Loucy (cell line): ENCODE measurements around the gene SEMA6A.

Experiments used
- H2AFZ ChIP-seq: fragments of 200-600 bp; sonication (generic); 2 replicates; pipeline ENCODE4 v1.6.0; 2016; ENCODE audit warnings: antibody characterized with exemption, mild to moderate bottlenecking, low read length, moderate library complexity
- H3F3A ChIP-seq: fragments of 200-600 bp; 2 replicates; pipeline ENCODE4 v1.6.0; 2016; ENCODE audit warnings: antibody characterized with exemption, low read depth, mild to moderate bottlenecking
- H3K27me3 ChIP-seq: fragments of 200-600 bp; sonication (generic); 2 replicates; pipeline ENCODE4 v1.6.1; 2014; ENCODE audit warnings: low read length, mild to moderate bottlenecking; ENCODE audit not compliant: insufficient read depth, poor library complexity, severe bottlenecking
- H3K36me3 ChIP-seq: fragments of 200-600 bp; sonication (generic); 2 replicates; pipeline ENCODE4 v1.6.1; 2016; ENCODE audit warnings: low read length; ENCODE audit not compliant: insufficient read depth
- H3K4me1 ChIP-seq: fragments of 200-600 bp; sonication (generic); 2 replicates; pipeline ENCODE4 v1.5.1; 2014; ENCODE audit warnings: low read length, mild to moderate bottlenecking; ENCODE audit not compliant: insufficient read depth, poor library complexity, severe bottlenecking
- H3K4me2 ChIP-seq: fragments of 200-600 bp; sonication (generic); 2 replicates; pipeline ENCODE4 v1.6.0; 2014; ENCODE audit warnings: antibody characterized with exemption, low read length, low read depth, mild to moderate bottlenecking; ENCODE audit not compliant: poor library complexity, severe bottlenecking
- H3K4me3 ChIP-seq: fragments of 200-600 bp; sonication (generic); 2 replicates; pipeline ENCODE4 v1.5.1; 2014; ENCODE audit warnings: low read length, mild to moderate bottlenecking, mixed read lengths; ENCODE audit not compliant: poor library complexity, severe bottlenecking
- H3K79me2 ChIP-seq: fragments of 200-600 bp; sonication (generic); 2 replicates; pipeline ENCODE4 v1.6.1; 2014; ENCODE audit warnings: low read length; ENCODE audit not compliant: insufficient read depth
- H3K9ac ChIP-seq: fragments of 200-600 bp; sonication (generic); 2 replicates; pipeline ENCODE4 v1.6.0; 2014; ENCODE audit warnings: mild to moderate bottlenecking, low read depth, low read length, moderate library complexity; ENCODE audit not compliant: poor library complexity, severe bottlenecking
- H3K9me2 ChIP-seq: fragments of 200-600 bp; sonication (generic); replicated peaks from 2 replicates; pipeline ENCODE4 v1.6.1; 2016; ENCODE audit warnings: low read depth, low read length, mixed read lengths
- H3K9me3 ChIP-seq: fragments of 200-600 bp; sonication (generic); 2 replicates; pipeline ENCODE4 v1.6.1; 2014; ENCODE audit warnings: mild to moderate bottlenecking, antibody characterized with exemption, low read length, low read depth; ENCODE audit not compliant: insufficient read depth
- H4K20me1 ChIP-seq: fragments of 200-600 bp; sonication (generic); 2 replicates; pipeline ENCODE4 v1.6.0; 2014; ENCODE audit warnings: antibody characterized with exemption, low read length, mild to moderate bottlenecking; ENCODE audit not compliant: insufficient read depth, poor library complexity, severe bottlenecking
- EZH2phosphoT487 ChIP-seq: fragments of 200-600 bp; IDR thresholded peaks from 2 replicates; pipeline ENCODE4 v1.6.1; 2018; ENCODE audit warnings: antibody characterized with exemption, mild to moderate bottlenecking, moderate library complexity, borderline replicate concordance
- TF ChIP-seq, protein P1 (sequence below): fragments of 200-600 bp; sonication (generic); conservative IDR thresholded peaks from 2 replicates; pipeline ENCODE4 v1.5.1; 2014; ENCODE audit warnings: mild to moderate bottlenecking, antibody characterized with exemption, low read length

The SEMA6A gene

DNA sequence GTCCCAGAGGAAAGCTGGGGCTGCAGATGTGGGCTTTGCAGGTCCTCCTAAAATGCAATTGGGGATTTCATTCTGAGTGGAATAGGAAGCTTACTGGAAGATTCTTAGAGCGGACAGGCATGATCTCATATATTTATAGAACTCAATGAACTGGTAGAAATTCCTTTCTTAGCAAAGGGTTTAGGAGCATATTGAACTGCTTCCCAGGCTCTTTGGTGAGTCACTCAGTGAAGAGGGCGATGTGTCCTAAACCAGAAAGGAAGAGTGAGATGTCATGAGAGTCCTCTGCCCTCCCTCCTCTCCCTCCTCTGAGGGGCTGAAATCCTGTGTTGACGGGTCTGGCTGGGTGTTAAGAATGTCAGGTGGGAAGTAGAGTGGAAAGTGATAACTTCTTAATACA lies 26.3 kb upstream of the SEMA6A start:
- Histone ChIP-seq H3K27me3 (no peaks in the 10 kb centered on the region), H3K9me2 (no peaks in the 10 kb centered on the region), H4K20me1 (no peaks in the 10 kb centered on the region), H3K4me2 (no peak overlapping the region), H3K36me3 (no peaks in the 10 kb centered on the region), H3K9ac (no peak overlapping the region), H3K9me3 (no peaks in the 10 kb centered on the region), H3F3A (no peaks in the 10 kb centered on the region), H2AFZ (no peak overlapping the region), H3K79me2 (no peaks in the 10 kb centered on the region), H3K4me1 (no peaks in the 10 kb centered on the region), H3K4me3 (no peak overlapping the region)
- TF ChIP-seq, protein P1, sequence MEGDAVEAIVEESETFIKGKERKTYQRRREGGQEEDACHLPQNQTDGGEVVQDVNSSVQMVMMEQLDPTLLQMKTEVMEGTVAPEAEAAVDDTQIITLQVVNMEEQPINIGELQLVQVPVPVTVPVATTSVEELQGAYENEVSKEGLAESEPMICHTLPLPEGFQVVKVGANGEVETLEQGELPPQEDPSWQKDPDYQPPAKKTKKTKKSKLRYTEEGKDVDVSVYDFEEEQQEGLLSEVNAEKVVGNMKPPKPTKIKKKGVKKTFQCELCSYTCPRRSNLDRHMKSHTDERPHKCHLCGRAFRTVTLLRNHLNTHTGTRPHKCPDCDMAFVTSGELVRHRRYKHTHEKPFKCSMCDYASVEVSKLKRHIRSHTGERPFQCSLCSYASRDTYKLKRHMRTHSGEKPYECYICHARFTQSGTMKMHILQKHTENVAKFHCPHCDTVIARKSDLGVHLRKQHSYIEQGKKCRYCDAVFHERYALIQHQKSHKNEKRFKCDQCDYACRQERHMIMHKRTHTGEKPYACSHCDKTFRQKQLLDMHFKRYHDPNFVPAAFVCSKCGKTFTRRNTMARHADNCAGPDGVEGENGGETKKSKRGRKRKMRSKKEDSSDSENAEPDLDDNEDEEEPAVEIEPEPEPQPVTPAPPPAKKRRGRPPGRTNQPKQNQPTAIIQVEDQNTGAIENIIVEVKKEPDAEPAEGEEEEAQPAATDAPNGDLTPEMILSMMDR: no peak
- TF ChIP-seq EZH2phosphoT487: no peak

DNA sequence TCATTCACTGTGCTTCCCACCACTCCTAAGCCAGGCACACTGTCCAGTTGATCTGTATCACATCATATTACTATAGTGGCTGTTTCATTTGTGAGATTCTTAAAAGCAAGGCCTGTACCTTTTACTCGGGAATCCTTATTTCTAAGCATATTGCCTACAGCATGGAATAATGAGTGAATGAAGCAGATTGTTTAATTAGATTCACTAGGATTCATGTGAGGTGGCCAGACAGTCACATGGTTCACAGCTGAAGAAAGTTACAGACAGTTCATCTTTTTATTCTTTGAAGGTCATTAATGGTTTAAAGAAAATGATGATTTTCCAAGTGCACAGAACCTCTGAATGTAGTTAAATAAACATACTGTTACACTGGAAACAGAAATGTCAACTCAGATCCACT lies 24.3 kb upstream of the SEMA6A start:
- H3K79me2 ChIP-seq: no peaks in the 10 kb centered on the region
- no peaks in the 10 kb centered on the region for H3K36me3 ChIP-seq
- no peak for TF ChIP-seq EZH2phosphoT487
- TF ChIP-seq, protein P1: no peak
- no peak overlapping the region for H3K4me2 ChIP-seq
- no peak overlapping the region for H3K4me3 ChIP-seq
- no peak overlapping the region for H3K9ac ChIP-seq
- no peaks in the 10 kb centered on the region for H3K9me3 ChIP-seq
- no peaks in the 10 kb centered on the region for H4K20me1 ChIP-seq
- no peaks in the 10 kb centered on the region for H3F3A ChIP-seq
- no peaks in the 10 kb centered on the region for H3K27me3 ChIP-seq
- H2AFZ ChIP-seq: no peak overlapping the region
- H3K9me2 ChIP-seq: no peaks in the 10 kb centered on the region
- H3K4me1 ChIP-seq: no peaks in the 10 kb centered on the region

DNA sequence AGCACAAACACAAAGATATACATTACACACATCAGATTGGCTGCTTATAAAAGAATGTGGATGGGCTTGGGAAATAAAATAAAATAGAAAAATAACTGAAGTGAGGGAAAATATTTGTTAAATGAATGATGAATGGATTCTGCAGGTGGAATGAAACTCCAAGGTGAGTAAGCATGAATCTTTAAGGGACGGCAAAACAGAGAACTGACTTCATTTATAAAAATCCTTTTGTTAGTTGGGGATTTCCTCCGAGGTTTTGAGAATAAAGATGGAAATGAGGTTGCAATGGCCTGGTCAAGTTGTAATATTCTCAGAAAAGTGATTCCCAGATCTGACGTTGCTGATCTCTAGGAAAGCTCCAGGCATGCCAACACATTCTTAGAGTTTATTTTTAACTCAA lies 20.9 kb upstream of the SEMA6A start:
- H3K4me1 ChIP-seq: no peaks in the 10 kb centered on the region
- H3K79me2 ChIP-seq: no peaks in the 10 kb centered on the region
- H3K27me3 ChIP-seq: no peaks in the 10 kb centered on the region
- TF ChIP-seq EZH2phosphoT487: no peak
- TF ChIP-seq, protein P1: no peak
- H2AFZ ChIP-seq: no peak overlapping the region
- H3K9me3 ChIP-seq: no peaks in the 10 kb centered on the region
- H3K4me3 ChIP-seq: no peak overlapping the region
- no peaks in the 10 kb centered on the region for H3F3A ChIP-seq
- no peaks in the 10 kb centered on the region for H4K20me1 ChIP-seq
- no peak overlapping the region for H3K4me2 ChIP-seq
- H3K9me2 ChIP-seq: no peaks in the 10 kb centered on the region
- no peaks in the 10 kb centered on the region for H3K36me3 ChIP-seq
- H3K9ac ChIP-seq: no peak overlapping the region
